H1 (cell line): ENCODE data around the gene KCNJ10. TPM values are rescaled to one million over a fixed set of nuclear protein-coding genes. Genes with fewer than 3 reads are reported as not detected.

Experiments used
- CTCF ChIA-PET: fragments of 300-600 bp; sonication (Branson Sonifier 250); formaldehyde crosslinking; loops from one replicate; lab custom pipeline; 2021; ENCODE audit not compliant: partially characterized antibody; lab: Charles Lee
- POLR2A ChIA-PET: fragments of 300-600 bp; sonication (Branson Sonifier 250); formaldehyde crosslinking; loops from one replicate; lab custom pipeline; 2021; ENCODE audit warnings: inconsistent platforms; ENCODE audit not compliant: partially characterized antibody; lab: Charles Lee
- DNase-seq, 2 experiments: peaks; one replicate each; pipeline versions ENCODE4 v3.0.0 to v3.0.0-alpha.2; 2010 to 2022; ENCODE audit warnings: low spot score in 2 of 2, low read depth in 1 of 2, mixed read lengths in 1 of 2
- FAIRE-seq: peaks from 2 replicates; lab custom pipeline; 2011; peaks lifted over from hg19 to GRCh38; lab: Jason Lieb, UNC
- H2AFZ ChIP-seq: 2 replicates; pipeline ENCODE4 v1.8.1; 2012; ENCODE audit warnings: low read length, inconsistent platforms
- H2AK5ac ChIP-seq: 2 replicates; pipeline ENCODE4 v1.6.1; 2013; ENCODE audit warnings: low read depth, low read length
- H2BK120ac ChIP-seq: replicated peaks from 2 replicates; pipeline ENCODE3; 2013; ENCODE audit warnings: low read depth, low read length, inconsistent platforms
- H2BK12ac ChIP-seq: 2 replicates; pipeline ENCODE4 v1.6.1; 2013; ENCODE audit warnings: low read depth, low read length
- H2BK15ac ChIP-seq: 2 replicates; pipeline ENCODE4 v1.6.1; 2013; ENCODE audit warnings: low read length
- H2BK20ac ChIP-seq: 2 replicates; pipeline ENCODE4 v1.6.1; 2013; ENCODE audit warnings: low read length
- H2BK5ac ChIP-seq: 2 replicates; pipeline ENCODE4 v1.6.1; 2013; ENCODE audit warnings: low read depth, low read length
- H3K14ac ChIP-seq: 2 replicates; pipeline ENCODE4 v1.6.1; 2013; ENCODE audit warnings: inconsistent platforms; ENCODE audit not compliant: insufficient read length
- H3K18ac ChIP-seq: 2 replicates; pipeline ENCODE4 v1.6.1; 2013; ENCODE audit warnings: low read length; ENCODE audit errors: extremely low read depth
- H3K23ac ChIP-seq: 2 replicates; pipeline ENCODE4 v1.6.1; 2013; ENCODE audit warnings: inconsistent platforms; ENCODE audit not compliant: insufficient read length
- H3K23me2 ChIP-seq: 2 replicates; pipeline ENCODE4 v1.6.1; 2013; ENCODE audit warnings: low read depth, low read length
- H3K27ac ChIP-seq: 2 replicates; pipeline ENCODE4 v1.6.1; 2011; ENCODE audit warnings: low read depth, low read length, inconsistent platforms
- H3K27me3 ChIP-seq, 4 experiments: replicated peaks in 1 of 4; 1 replicate in 1 of 4; 2 replicates in 3 of 4; pipeline versions ENCODE4 v1.6.1 to v1.8.1; 2011 to 2013; ENCODE audit warnings: low read length in 3 of 4, mild to moderate bottlenecking in 3 of 4, inconsistent platforms in 2 of 4, mixed read lengths in 2 of 4, moderate library complexity in 1 of 4; ENCODE audit not compliant: control insufficient read depth in 3 of 4, insufficient read depth in 3 of 4; ENCODE audit errors: extremely low read depth in 1 of 4
- H3K36me3 ChIP-seq, 4 experiments: 2 replicates each; pipeline versions ENCODE4 v1.6.1 to v1.8.1; 2011 to 2013; ENCODE audit warnings: mild to moderate bottlenecking in 4 of 4, low read length in 3 of 4, moderate library complexity in 2 of 4, control low read depth in 1 of 4, inconsistent platforms in 1 of 4; ENCODE audit not compliant: insufficient read depth in 4 of 4, control insufficient read depth in 2 of 4
- H3K4ac ChIP-seq: replicated peaks from 2 replicates; pipeline ENCODE3; 2013; ENCODE audit warnings: low read length, low read depth, mixed read lengths, inconsistent platforms; ENCODE audit not compliant: insufficient read length
- H3K4me1 ChIP-seq, 4 experiments: replicated peaks in 1 of 4; 1 replicate in 1 of 4; 2 replicates in 3 of 4; pipeline versions ENCODE4 v1.6.1 to v1.8.1; 2011 to 2013; ENCODE audit warnings: low read length in 3 of 4, inconsistent platforms in 2 of 4, mixed read lengths in 1 of 4; ENCODE audit not compliant: insufficient read depth in 4 of 4, control insufficient read depth in 3 of 4
- H3K4me2 ChIP-seq, 2 experiments: 2 replicates each; pipeline versions ENCODE4 v1.6.1 to v1.8.1; 2011 to 2013; ENCODE audit warnings: low read depth in 2 of 2, low read length in 2 of 2, control low read depth in 1 of 2, inconsistent platforms in 1 of 2, mild to moderate bottlenecking in 1 of 2; ENCODE audit not compliant: insufficient read depth in 1 of 2
- H3K4me3 ChIP-seq, 4 experiments: fragments of 200-600, 300-600 bp in 1 of 4; sonication (generic), shearing (Covaris generic), sonication (Bioruptor Twin) in 1 of 4; 2 replicates each; pipeline versions ENCODE4 v1.5.1 to v1.8.1; 2011 to 2016; ENCODE audit warnings: low read length in 4 of 4, low read depth in 3 of 4, control low read depth in 2 of 4, inconsistent platforms in 2 of 4, mild to moderate bottlenecking in 2 of 4, mixed read lengths in 1 of 4, moderate library complexity in 1 of 4; ENCODE audit not compliant: insufficient read depth in 2 of 4; ENCODE audit errors: extremely low read depth in 1 of 4
- H3K56ac ChIP-seq: replicated peaks from 2 replicates; pipeline ENCODE3; 2013; ENCODE audit warnings: low read depth, mild to moderate bottlenecking, mixed read lengths, low read length, inconsistent platforms; ENCODE audit not compliant: insufficient read length
- H3K79me1 ChIP-seq: 2 replicates; pipeline ENCODE4 v1.6.1; 2013; ENCODE audit warnings: low read depth, low read length, control low read depth
- H3K79me2 ChIP-seq, 2 experiments: 2 replicates each; pipeline versions ENCODE4 v1.6.1 to v1.8.1; 2012 to 2013; ENCODE audit warnings: low read length in 2 of 2, mild to moderate bottlenecking in 2 of 2, inconsistent platforms in 1 of 2; ENCODE audit not compliant: insufficient read depth in 2 of 2, control insufficient read depth in 1 of 2
- H3K9ac ChIP-seq, 4 experiments: replicated peaks in 1 of 4; 1 replicate in 1 of 4; 2 replicates in 3 of 4; pipeline versions ENCODE4 v1.6.1 to v1.8.1; 2011 to 2013; ENCODE audit warnings: low read depth in 3 of 4, low read length in 3 of 4, control low read depth in 2 of 4, mild to moderate bottlenecking in 2 of 4, moderate library complexity in 2 of 4, inconsistent platforms in 1 of 4; ENCODE audit errors: extremely low read depth in 1 of 4
- H3K9me3 ChIP-seq, 2 experiments: 2 replicates each; pipeline versions ENCODE4 v1.6.1 to v1.8.1; 2012 to 2013; ENCODE audit warnings: mild to moderate bottlenecking in 2 of 2, moderate library complexity in 2 of 2, control low read depth in 1 of 2, inconsistent platforms in 1 of 2, low read depth in 1 of 2, low read length in 1 of 2, mixed read lengths in 1 of 2; ENCODE audit not compliant: insufficient read depth in 2 of 2
- H4K20me1 ChIP-seq, 2 experiments: replicated peaks in 1 of 2; 2 replicates each; pipeline versions ENCODE3 to v1.8.1; 2011 to 2013; ENCODE audit warnings: inconsistent platforms in 2 of 2, low read length in 2 of 2, mild to moderate bottlenecking in 1 of 2; ENCODE audit not compliant: insufficient read depth in 2 of 2, control insufficient read depth in 1 of 2
- H4K5ac ChIP-seq: 2 replicates; pipeline ENCODE4 v1.6.1; 2013; ENCODE audit warnings: low read length, low read depth, mixed read lengths, inconsistent platforms; ENCODE audit not compliant: insufficient read length
- H4K8ac ChIP-seq: 2 replicates; pipeline ENCODE4 v1.8.0; 2013; ENCODE audit warnings: mild to moderate bottlenecking, moderate library complexity, low read length, inconsistent platforms; ENCODE audit not compliant: insufficient read depth; ENCODE audit errors: extremely low read depth
- H4K91ac ChIP-seq: replicated peaks from 2 replicates; pipeline ENCODE3; 2013; ENCODE audit warnings: low read length, mixed read lengths, inconsistent platforms; ENCODE audit not compliant: insufficient read length
- MAFK ChIP-seq: IDR thresholded peaks from 2 replicates; pipeline ENCODE4 v1.6.1; 2012; ENCODE audit warnings: low read depth, mild to moderate bottlenecking, improper control_type of control experiment, low read length
- RAD21 ChIP-seq, 2 experiments: IDR thresholded peaks in 1 of 2; conservative IDR thresholded peaks in 1 of 2; 2 replicates each; pipeline ENCODE4 v1.6.1; 2011; ENCODE audit warnings: low read depth in 2 of 2, low read length in 2 of 2, improper control_type of control experiment in 1 of 2, inconsistent platforms in 1 of 2, mild to moderate bottlenecking in 1 of 2, moderate library complexity in 1 of 2
- YY1 ChIP-seq: IDR thresholded peaks from 2 replicates; pipeline ENCODE4 v1.6.1; 2011; ENCODE audit warnings: low read depth, mild to moderate bottlenecking, low read length
- WGBS, 2 experiments: shearing (Covaris generic) in 1 of 2; methylation state at CpG; one replicate each; pipeline versions ENCODE4 v1.1.6 to v1.1.7; 2013 to 2015; ENCODE audit warnings: low lambda C conversion rate in 2 of 2, mixed read lengths in 2 of 2, inconsistent platforms in 1 of 2, low coverage in 1 of 2, missing lambda C conversion rate in 1 of 2; ENCODE audit not compliant: insufficient replicate concordance in 2 of 2, insufficient coverage in 1 of 2, insufficient read length in 1 of 2; ENCODE audit errors: extremely low coverage in 1 of 2, missing lambda C conversion rate in 1 of 2; 5-methylcytosine and 5-hydroxymethylcytosine counted together
- polyA plus RNA-seq, 7 experiments: library from polyadenylated mRNA; depleted of rRNA in 3 of 7; stranded (reverse) in 5 of 7; unstranded in 2 of 7; fragments of >200 nt in 5 of 7; fragments of 200-250 nt in 2 of 7; gene quantifications; 1 replicate in 5 of 7; 2 replicates in 1 of 7; 4 replicates in 1 of 7; pipeline versions ENCODE4 v1.2.1 to v1.2.3, GENCODE V29; 2011 to 2013; ENCODE audit warnings: missing spikeins in 2 of 7, mixed read lengths in 2 of 7
- total RNA-seq: library from RNA; stranded (reverse); fragmentation: NEBNext Ultra II Directional; extraction: Animal tissue kit (Norgen Biotek cat#: 25700); gene quantifications from 2 replicates; pipeline ENCODE4 v1.2.1, GENCODE V29; 2021
- TF ChIP-seq, protein P1 (sequence below), 3 experiments: IDR thresholded peaks; 1 replicate in 2 of 3; 2 replicates in 1 of 3; pipeline versions ENCODE4 v1.5.1 to v1.6.1; 2011; ENCODE audit warnings: low read length in 3 of 3, mild to moderate bottlenecking in 3 of 3, inconsistent platforms in 2 of 3, low read depth in 1 of 3, moderate library complexity in 1 of 3; ENCODE audit not compliant: insufficient read depth in 1 of 3; ENCODE audit errors: control extremely low read depth in 1 of 3

The KCNJ10 gene
- total and polyA plus RNA-seq, 2 of the 8 experiments (the other 6 are each of a cell fraction or from before 2014, with no cell fraction given): 1.7 to 2.4 TPM

GRCh38 chr1:160058087-160058486 is 11.9 kb downstream of the KCNJ10 start:
- Histone ChIP-seq H3K9me3 (no peaks in the 10 kb centered on the region), H2BK12ac (no peak overlapping the region), H4K5ac (no peak overlapping the region), H2BK15ac (no peak overlapping the region), H3K27me3 (peaks cover 0 to 4% (median 1%) of the 10 kb centered on the region in 4 experiments; a peak in 3 of 7 replicates), H3K79me1 (no peaks in the 10 kb centered on the region), H3K4me1 (peaks cover 0 to 17% (median 12%) of the 10 kb centered on the region in 4 experiments; a peak in 6 of 7 replicates), H2AFZ (no peak overlapping the region), H4K91ac (no peak overlapping the region), H3K23me2 (no peaks in the 10 kb centered on the region), H3K4me2 (no peak overlapping the region), H4K8ac (no peak overlapping the region), H3K4ac (no peak overlapping the region), H3K27ac (no peak overlapping the region), H3K9ac (no peak overlapping the region), H3K4me3 (no peak overlapping the region), H2BK120ac (no peak overlapping the region), H3K79me2 (no peaks in the 10 kb centered on the region), H3K36me3 (no peaks in the 10 kb centered on the region), H2BK5ac (no peak overlapping the region), H2AK5ac (no peak overlapping the region), H3K56ac (no peak overlapping the region), H3K18ac (no peak overlapping the region), H2BK20ac (no peak overlapping the region), H3K23ac (no peak overlapping the region), H3K14ac (no peak overlapping the region), H4K20me1 (no peaks in the 10 kb centered on the region)
- no peak for DNase-seq
- POLR2A ChIA-PET: interaction anchor here (1.2 to 1.8 kb wide), 5 partner anchors 9 to 113 kb away, joined by 3 to 9 read pairs (median 5); partner anchors contain the start of genes IGSF9 and KCNJ9
- 54% methylated on average over 2 of the region's 2 CpGs; no CpG with 5 or more reads in 1 of the 2 experiments for WGBS, 2 experiments
- CTCF ChIA-PET: interaction anchor here (0.5 to 50.1 kb wide), 20 partner anchors 1 to 291 kb away, joined by 3 to 1874 read pairs (median 4); partner anchors contain the start of genes IGSF8, KCNJ10, KCNJ9 and PIGM
- TF ChIP-seq, protein P1, sequence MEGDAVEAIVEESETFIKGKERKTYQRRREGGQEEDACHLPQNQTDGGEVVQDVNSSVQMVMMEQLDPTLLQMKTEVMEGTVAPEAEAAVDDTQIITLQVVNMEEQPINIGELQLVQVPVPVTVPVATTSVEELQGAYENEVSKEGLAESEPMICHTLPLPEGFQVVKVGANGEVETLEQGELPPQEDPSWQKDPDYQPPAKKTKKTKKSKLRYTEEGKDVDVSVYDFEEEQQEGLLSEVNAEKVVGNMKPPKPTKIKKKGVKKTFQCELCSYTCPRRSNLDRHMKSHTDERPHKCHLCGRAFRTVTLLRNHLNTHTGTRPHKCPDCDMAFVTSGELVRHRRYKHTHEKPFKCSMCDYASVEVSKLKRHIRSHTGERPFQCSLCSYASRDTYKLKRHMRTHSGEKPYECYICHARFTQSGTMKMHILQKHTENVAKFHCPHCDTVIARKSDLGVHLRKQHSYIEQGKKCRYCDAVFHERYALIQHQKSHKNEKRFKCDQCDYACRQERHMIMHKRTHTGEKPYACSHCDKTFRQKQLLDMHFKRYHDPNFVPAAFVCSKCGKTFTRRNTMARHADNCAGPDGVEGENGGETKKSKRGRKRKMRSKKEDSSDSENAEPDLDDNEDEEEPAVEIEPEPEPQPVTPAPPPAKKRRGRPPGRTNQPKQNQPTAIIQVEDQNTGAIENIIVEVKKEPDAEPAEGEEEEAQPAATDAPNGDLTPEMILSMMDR (IDR thresholded peaks at IDR 0.05; ENCODE audit: control extremely low read depth in 1 of 3, insufficient read depth in 1 of 3, low read depth in 1 of 3, low read length in 3 of 3): peak; percentile 40 to 60 (median 52)
- TF ChIP-seq YY1: no peak
- TF ChIP-seq MAFK: no peak
- TF ChIP-seq RAD21 (IDR thresholded peaks at IDR 0.05 in 1 of 2, conservative IDR thresholded peaks at IDR 0.05 in 1 of 2; ENCODE audit: low read depth in 2 of 2, low read length in 2 of 2): peak; percentile 45 to 61
- FAIRE-seq: no peak
